Smooth muscle cell (in vitro differentiated cells): ENCODE data around the gene TENT5A. TPM values are rescaled to one million over a fixed set of nuclear protein-coding genes. Genes with fewer than 3 reads are reported as not detected.

Experiments used
- DNase-seq: peaks from one replicate; lab custom pipeline; 2025; ENCODE audit not compliant: unreplicated experiment; lab: John Stamatoyannopoulos, UW
- H2AFZ ChIP-seq: fragments of 200-600 bp; sonication (generic); 2 replicates; pipeline ENCODE4 v1.6.0; 2016; ENCODE audit warnings: antibody characterized with exemption, low read depth, mild to moderate bottlenecking
- H3F3A ChIP-seq: fragments of 200-600 bp; sonication (generic); 2 replicates; pipeline ENCODE4 v1.6.0; 2017; ENCODE audit warnings: antibody characterized with exemption, low read depth
- H3K27ac ChIP-seq: fragments of 200-600 bp; sonication (generic); 2 replicates; pipeline ENCODE4 v1.5.1; 2016; ENCODE audit warnings: low read depth, mild to moderate bottlenecking
- H3K27me3 ChIP-seq: fragments of 200-600 bp; sonication (generic); 2 replicates; pipeline ENCODE4 v1.6.1; 2016; ENCODE audit warnings: low read depth, mild to moderate bottlenecking
- H3K36me3 ChIP-seq: fragments of 200-600 bp; sonication (generic); 2 replicates; pipeline ENCODE4 v1.5.1; 2016; ENCODE audit warnings: low read depth
- H3K4me1 ChIP-seq: fragments of 200-600 bp; sonication (generic); 2 replicates; pipeline ENCODE4 v1.5.1; 2016; ENCODE audit warnings: low read depth
- H3K4me2 ChIP-seq: fragments of 200-600 bp; sonication (generic); 2 replicates; pipeline ENCODE4 v1.6.0; 2016; ENCODE audit warnings: mild to moderate bottlenecking
- H3K4me3 ChIP-seq: fragments of 200-600 bp; sonication (generic); 2 replicates; pipeline ENCODE4 v1.5.1; 2016; ENCODE audit warnings: mild to moderate bottlenecking
- H3K79me2 ChIP-seq: fragments of 200-600 bp; sonication (generic); 2 replicates; pipeline ENCODE4 v1.6.0; 2016; ENCODE audit warnings: low read depth, mild to moderate bottlenecking
- H3K9ac ChIP-seq: fragments of 200-600 bp; sonication (generic); 2 replicates; pipeline ENCODE4 v1.6.0; 2016; ENCODE audit warnings: low read depth
- H3K9me3 ChIP-seq: fragments of 200-600 bp; sonication (generic); replicated peaks from 2 replicates; pipeline ENCODE4 v1.5.1; 2016; ENCODE audit warnings: low read depth
- H4K20me1 ChIP-seq: fragments of 200-600 bp; sonication (generic); 2 replicates; pipeline ENCODE4 v1.6.0; 2016; ENCODE audit warnings: low read depth
- CTCF ChIP-seq: fragments of 200-600 bp; sonication (generic); IDR thresholded peaks from 2 replicates; pipeline ENCODE4 v1.5.1; 2017; ENCODE audit warnings: borderline replicate concordance, mild to moderate bottlenecking, antibody characterized with exemption; ENCODE audit not compliant: insufficient read depth, poor library complexity, severe bottlenecking
- WGBS: methylation state at CpG from one replicate; pipeline ENCODE4 v1.1.7; 2016; ENCODE audit warnings: low lambda C conversion rate; 5-methylcytosine and 5-hydroxymethylcytosine counted together
- polyA plus RNA-seq: library from polyadenylated mRNA; unstranded; fragments of >200 nt; fragmentation: Nextera tagmentation; extraction: Ambion mirVana; gene quantifications from 2 replicates; pipeline ENCODE4 v1.2.1, GENCODE V29; 2016
- total RNA-seq: library from RNA; depleted of rRNA; stranded (reverse); fragments of >200 nt; gene quantifications from 2 replicates; pipeline ENCODE4 v1.2.3, GENCODE V29; 2014

TENT5A gene
- total and polyA plus RNA-seq, 2 experiments from 2014 or later = 123 to 151 TPM

GRCh38 chr6:81770381-81770780, 17.9 kb upstream of the TENT5A start:
- no peaks in the 10 kb centered on the region for H3K9me3 ChIP-seq
- H3K79me2 ChIP-seq = no peaks in the 10 kb centered on the region
- peaks cover 23% of the 10 kb centered on the region for H3F3A ChIP-seq
- H3K4me2 ChIP-seq = no peak overlapping the region
- H4K20me1 ChIP-seq = no peaks in the 10 kb centered on the region
- DNase-seq = no peak
- WGBS = 91% methylated on average over 1 of the region's 1 CpG
- peaks cover 22% of the 10 kb centered on the region for H3K4me1 ChIP-seq
- H3K27ac ChIP-seq = peak overlapping the region; percentile 87
- no peak overlapping the region for H2AFZ ChIP-seq
- no peaks in the 10 kb centered on the region for H3K36me3 ChIP-seq
- no peak overlapping the region for H3K4me3 ChIP-seq
- no peaks in the 10 kb centered on the region for H3K27me3 ChIP-seq
- no peak for TF ChIP-seq CTCF
- H3K9ac ChIP-seq = no peak overlapping the region

GRCh38 chr6:81769824-81770223, 17.3 kb upstream of the TENT5A start:
- Histone ChIP-seq H3K36me3 (no peaks in the 10 kb centered on the region), H3F3A (peaks cover 23% of the 10 kb centered on the region), H3K79me2 (no peaks in the 10 kb centered on the region), H3K27me3 (no peaks in the 10 kb centered on the region), H3K4me3 (no peak overlapping the region), H3K4me1 (peaks cover 22% of the 10 kb centered on the region), H4K20me1 (no peaks in the 10 kb centered on the region), H3K9ac (no peak overlapping the region), H3K9me3 (no peaks in the 10 kb centered on the region), H3K27ac (peak overlapping the region; percentile 87), H3K4me2 (no peak overlapping the region), H2AFZ (no peak overlapping the region)
- WGBS = 81% methylated on average over 1 of the region's 1 CpG
- DNase-seq = no peak
- no peak for TF ChIP-seq CTCF

- DNase-seq = no peak
- Histone ChIP-seq H2AFZ (no peak overlapping the region), H3K79me2 (no peaks in the 10 kb centered on the region), H3K36me3 (no peaks in the 10 kb centered on the region), H3K4me2 (peak overlapping the region; percentile 64), H4K20me1 (no peaks in the 10 kb centered on the region), H3K9me3 (no peaks in the 10 kb centered on the region), H3K9ac (no peak overlapping the region), H3F3A (peaks cover 23% of the 10 kb centered on the region), H3K27me3 (no peaks in the 10 kb centered on the region), H3K27ac (peak overlapping the region; percentile 87), H3K4me1 (peaks cover 22% of the 10 kb centered on the region), H3K4me3 (no peak overlapping the region)
- WGBS = 93% methylated on average over 2 of the region's 2 CpGs
- TF ChIP-seq CTCF = no peak
These were observed 15.9 kb upstream of the TENT5A start for GRCh38 chr6:81768150-81768942.
